K562 (cell line): ENCODE results near the gene SAP130. TPM values are rescaled to one million over a fixed set of nuclear protein-coding genes. Genes with fewer than 3 reads are reported as not detected.

ENCODE experiments used
- BHLHE40 ChIP-seq: IDR thresholded peaks from 2 replicates; pipeline ENCODE4 v1.6.1; 2011; ENCODE audit warnings: low read length, improper control_type of control experiment
- ELF4 ChIP-seq: fragments of 450-650 bp; formaldehyde crosslinking; IDR thresholded peaks from 2 replicates; pipeline ENCODE4 v1.4.0; 2022; ENCODE audit warnings: missing genetic modification characterization
- FOXA1 ChIP-seq: fragments of 450-650 bp; IDR thresholded peaks from 2 replicates; pipeline ENCODE4 v1.6.1; 2016; ENCODE audit warnings: mild to moderate bottlenecking, borderline replicate concordance
- NFIC ChIP-seq: fragments of 450-650 bp; IDR thresholded peaks from 2 replicates; pipeline ENCODE4 v1.6.1; 2017; ENCODE audit warnings: mild to moderate bottlenecking, inconsistent platforms
- NRF1 ChIP-seq, 2 experiments: fragments of 450-650 bp; IDR thresholded peaks in 1 of 2; conservative IDR thresholded peaks in 1 of 2; 2 replicates each; pipeline ENCODE4 v1.6.1; 2014; ENCODE audit warnings: mild to moderate bottlenecking in 2 of 2
- SAP30 ChIP-seq: fragments of 200-600 bp; sonication (generic); IDR thresholded peaks from 2 replicates; pipeline ENCODE4 v1.6.1; 2012; ENCODE audit warnings: borderline replicate concordance, low read depth, mild to moderate bottlenecking, moderate library complexity, low read length, control low read depth, inconsistent platforms; ENCODE audit not compliant: insufficient read depth, poor library complexity, severe bottlenecking
- SP1 ChIP-seq: sonication (generic); formaldehyde crosslinking; IDR thresholded peaks from 2 replicates; pipeline ENCODE4 v1.8.1; 2022; ENCODE audit warnings: mild to moderate bottlenecking, missing genetic modification reagents
- SREBF2 ChIP-seq: sonication (generic); formaldehyde crosslinking; IDR thresholded peaks from 2 replicates; pipeline ENCODE4 v1.4.0; 2020; ENCODE audit warnings: mild to moderate bottlenecking, missing genetic modification reagents
- ZSCAN29 ChIP-seq: fragments of 450-650 bp; IDR thresholded peaks from 2 replicates; pipeline ENCODE4 v1.6.1; 2017
- ZSCAN32 ChIP-seq: fragments of 450-650 bp; formaldehyde crosslinking; IDR thresholded peaks from 2 replicates; pipeline ENCODE4 v1.4.0; 2020; ENCODE audit warnings: mild to moderate bottlenecking, moderate library complexity
- polyA plus RNA-seq, 8 experiments: library from polyadenylated mRNA; depleted of rRNA in 4 of 8; stranded (reverse) in 5 of 8; unstranded in 3 of 8; fragments of >200 nt; fragmentation: Nextera tagmentation in 2 of 8; fragmentation: Illumina TruSeq in 1 of 8; extraction: Ambion mirVana in 2 of 8; extraction: Trizol in 1 of 8; gene quantifications; 2 replicates each; pipeline versions ENCODE4 v1.2.1 to v1.2.3, GENCODE V29; 2011 to 2014; ENCODE audit warnings: inconsistent platforms in 1 of 8, missing spikeins in 1 of 8
- total RNA-seq, 7 experiments: library from RNA; depleted of rRNA in 6 of 7; stranded (reverse); fragments of >200 nt in 6 of 7; fragmentation: Illumina TruSeq in 2 of 7; extraction: Trizol in 2 of 7; gene quantifications; 2 replicates each; pipeline versions ENCODE4 v1.2.1 to v1.2.3, GENCODE V29; 2011 to 2021; ENCODE audit warnings: low replicate concordance in 1 of 7
- TF ChIP-seq, protein P1 (sequence below), 2 experiments: fragments of 450-650 bp; formaldehyde crosslinking in 1 of 2; IDR thresholded peaks; 2 replicates each; pipeline versions ENCODE4 v1.4.0 to v1.6.1; 2014 to 2020; ENCODE audit warnings: mild to moderate bottlenecking in 2 of 2, borderline replicate concordance in 1 of 2, low read depth in 1 of 2
- TF ChIP-seq, protein P2 (sequence below), 2 experiments: fragments of 450-650 bp; IDR thresholded peaks; 2 replicates each; pipeline ENCODE4 v1.6.1; 2018; ENCODE audit warnings: mild to moderate bottlenecking in 2 of 2, low read depth in 1 of 2; ENCODE audit not compliant: partially characterized antibody in 2 of 2

Gene SAP130
- total and polyA plus RNA-seq, 9 of the 15 experiments (the other 6 are each of a cell fraction or from before 2014, with no cell fraction given), result 4.5 to 33.4 (median 7.4) TPM

DNA sequence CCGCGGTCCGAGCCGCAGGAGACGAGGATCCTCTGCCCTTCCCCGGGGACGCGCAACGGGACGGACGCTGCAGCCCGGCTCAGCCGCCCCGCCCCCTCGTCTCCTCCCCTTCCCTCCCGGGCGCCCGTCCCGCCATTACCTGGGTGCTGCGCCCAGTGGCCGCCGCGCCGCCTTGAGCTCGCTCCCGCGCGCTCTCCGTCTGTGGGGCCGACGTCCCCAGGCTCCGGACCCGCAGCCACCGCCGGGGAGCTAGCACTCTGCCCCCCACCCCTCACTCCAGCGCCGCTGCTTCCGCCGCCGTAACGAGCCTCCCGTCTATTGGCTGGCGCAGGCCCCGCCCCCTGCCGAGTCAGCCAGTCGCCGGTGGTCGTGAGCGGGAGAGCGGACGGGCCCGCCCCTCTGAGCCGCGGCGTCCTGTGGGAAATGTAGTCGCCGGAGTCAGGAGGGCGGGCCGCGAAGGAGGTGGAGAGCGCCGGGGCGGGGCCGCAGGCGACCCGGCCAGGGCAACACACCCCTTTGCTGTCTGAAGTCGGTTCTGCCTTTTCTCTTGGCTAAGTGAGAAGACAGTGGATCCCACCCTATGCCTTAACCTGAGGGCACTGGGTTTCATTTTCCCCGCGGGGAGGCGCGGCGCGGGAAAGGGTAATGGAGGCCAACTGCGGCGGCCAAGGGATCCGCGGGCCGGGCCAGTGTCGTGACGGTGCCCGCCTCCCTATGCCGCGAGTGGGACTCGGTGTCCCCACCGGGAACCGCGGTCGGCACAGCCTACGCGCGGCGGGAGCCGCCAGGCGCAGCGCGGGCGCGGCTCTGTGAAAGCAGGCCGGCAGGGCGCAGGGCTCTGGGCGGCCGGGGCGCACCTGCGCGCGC, at the start of gene SAP130 (continued):
- TF ChIP-seq SREBF2 (CRISPR knock-in tag), result no peak
- no peak for TF ChIP-seq ZSCAN32 (CRISPR knock-in tag)
- 0 out of 2 replicates have a peak, but pooled peaks have one; percentile 50 for TF ChIP-seq ELF4 (CRISPR knock-in tag)
- TF ChIP-seq NRF1 (conservative IDR thresholded peaks at IDR 0.05 in 1 of 2, IDR thresholded peaks at IDR 0.05 in 1 of 2), result peak; percentile 85 to 87
- peak; percentile 46 for TF ChIP-seq SAP30
- TF ChIP-seq, protein P1, sequence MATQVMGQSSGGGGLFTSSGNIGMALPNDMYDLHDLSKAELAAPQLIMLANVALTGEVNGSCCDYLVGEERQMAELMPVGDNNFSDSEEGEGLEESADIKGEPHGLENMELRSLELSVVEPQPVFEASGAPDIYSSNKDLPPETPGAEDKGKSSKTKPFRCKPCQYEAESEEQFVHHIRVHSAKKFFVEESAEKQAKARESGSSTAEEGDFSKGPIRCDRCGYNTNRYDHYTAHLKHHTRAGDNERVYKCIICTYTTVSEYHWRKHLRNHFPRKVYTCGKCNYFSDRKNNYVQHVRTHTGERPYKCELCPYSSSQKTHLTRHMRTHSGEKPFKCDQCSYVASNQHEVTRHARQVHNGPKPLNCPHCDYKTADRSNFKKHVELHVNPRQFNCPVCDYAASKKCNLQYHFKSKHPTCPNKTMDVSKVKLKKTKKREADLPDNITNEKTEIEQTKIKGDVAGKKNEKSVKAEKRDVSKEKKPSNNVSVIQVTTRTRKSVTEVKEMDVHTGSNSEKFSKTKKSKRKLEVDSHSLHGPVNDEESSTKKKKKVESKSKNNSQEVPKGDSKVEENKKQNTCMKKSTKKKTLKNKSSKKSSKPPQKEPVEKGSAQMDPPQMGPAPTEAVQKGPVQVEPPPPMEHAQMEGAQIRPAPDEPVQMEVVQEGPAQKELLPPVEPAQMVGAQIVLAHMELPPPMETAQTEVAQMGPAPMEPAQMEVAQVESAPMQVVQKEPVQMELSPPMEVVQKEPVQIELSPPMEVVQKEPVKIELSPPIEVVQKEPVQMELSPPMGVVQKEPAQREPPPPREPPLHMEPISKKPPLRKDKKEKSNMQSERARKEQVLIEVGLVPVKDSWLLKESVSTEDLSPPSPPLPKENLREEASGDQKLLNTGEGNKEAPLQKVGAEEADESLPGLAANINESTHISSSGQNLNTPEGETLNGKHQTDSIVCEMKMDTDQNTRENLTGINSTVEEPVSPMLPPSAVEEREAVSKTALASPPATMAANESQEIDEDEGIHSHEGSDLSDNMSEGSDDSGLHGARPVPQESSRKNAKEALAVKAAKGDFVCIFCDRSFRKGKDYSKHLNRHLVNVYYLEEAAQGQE (IDR thresholded peaks at IDR 0.05; ENCODE audit: borderline replicate concordance), result no peak; the same call in 1 of the 2 replicates
- TF ChIP-seq, protein P1 (CRISPR knock-in tag; IDR thresholded peaks at IDR 0.05; ENCODE audit: low read depth), result no peak
- no peak for TF ChIP-seq FOXA1
- peak; percentile 97 for TF ChIP-seq SP1
- TF ChIP-seq, protein P2, sequence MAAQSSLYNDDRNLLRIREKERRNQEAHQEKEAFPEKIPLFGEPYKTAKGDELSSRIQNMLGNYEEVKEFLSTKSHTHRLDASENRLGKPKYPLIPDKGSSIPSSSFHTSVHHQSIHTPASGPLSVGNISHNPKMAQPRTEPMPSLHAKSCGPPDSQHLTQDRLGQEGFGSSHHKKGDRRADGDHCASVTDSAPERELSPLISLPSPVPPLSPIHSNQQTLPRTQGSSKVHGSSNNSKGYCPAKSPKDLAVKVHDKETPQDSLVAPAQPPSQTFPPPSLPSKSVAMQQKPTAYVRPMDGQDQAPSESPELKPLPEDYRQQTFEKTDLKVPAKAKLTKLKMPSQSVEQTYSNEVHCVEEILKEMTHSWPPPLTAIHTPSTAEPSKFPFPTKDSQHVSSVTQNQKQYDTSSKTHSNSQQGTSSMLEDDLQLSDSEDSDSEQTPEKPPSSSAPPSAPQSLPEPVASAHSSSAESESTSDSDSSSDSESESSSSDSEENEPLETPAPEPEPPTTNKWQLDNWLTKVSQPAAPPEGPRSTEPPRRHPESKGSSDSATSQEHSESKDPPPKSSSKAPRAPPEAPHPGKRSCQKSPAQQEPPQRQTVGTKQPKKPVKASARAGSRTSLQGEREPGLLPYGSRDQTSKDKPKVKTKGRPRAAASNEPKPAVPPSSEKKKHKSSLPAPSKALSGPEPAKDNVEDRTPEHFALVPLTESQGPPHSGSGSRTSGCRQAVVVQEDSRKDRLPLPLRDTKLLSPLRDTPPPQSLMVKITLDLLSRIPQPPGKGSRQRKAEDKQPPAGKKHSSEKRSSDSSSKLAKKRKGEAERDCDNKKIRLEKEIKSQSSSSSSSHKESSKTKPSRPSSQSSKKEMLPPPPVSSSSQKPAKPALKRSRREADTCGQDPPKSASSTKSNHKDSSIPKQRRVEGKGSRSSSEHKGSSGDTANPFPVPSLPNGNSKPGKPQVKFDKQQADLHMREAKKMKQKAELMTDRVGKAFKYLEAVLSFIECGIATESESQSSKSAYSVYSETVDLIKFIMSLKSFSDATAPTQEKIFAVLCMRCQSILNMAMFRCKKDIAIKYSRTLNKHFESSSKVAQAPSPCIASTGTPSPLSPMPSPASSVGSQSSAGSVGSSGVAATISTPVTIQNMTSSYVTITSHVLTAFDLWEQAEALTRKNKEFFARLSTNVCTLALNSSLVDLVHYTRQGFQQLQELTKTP (IDR thresholded peaks at IDR 0.05; ENCODE audit: low read depth in 1 of 2, partially characterized antibody in 2 of 2), result peak in 1 of 2 experiments; percentile 54
- no peak for TF ChIP-seq NFIC
- TF ChIP-seq ZSCAN29, result no peak
- TF ChIP-seq BHLHE40, result no peak
